SJSA1 (cell line): ENCODE measurements around the gene CAMKK1. TPM values are rescaled to one million over a fixed set of nuclear protein-coding genes. Genes with fewer than 3 reads are reported as not detected.

Experiments used
- DNase-seq, 2 experiments: peaks; one replicate each; pipeline ENCODE4 v3.0.0-alpha.2; 2015 to 2020; ENCODE audit warnings: low spot score in 2 of 2, low read depth in 1 of 2
- H3K27ac ChIP-seq: fragments of 250-450 bp; sonication (Bioruptor Pico); 2 replicates; pipeline ENCODE4 v1.5.1; 2020; ENCODE audit warnings: mild to moderate bottlenecking, moderate library complexity
- H3K27me3 ChIP-seq: fragments of 250-450 bp; sonication (Bioruptor Pico); replicated peaks from 2 replicates; pipeline ENCODE4 v1.5.1; 2020; ENCODE audit warnings: mild to moderate bottlenecking, moderate library complexity
- H3K36me3 ChIP-seq: fragments of 250-450 bp; sonication (Bioruptor Pico); 2 replicates; pipeline ENCODE4 v1.5.1; 2020; ENCODE audit warnings: mild to moderate bottlenecking
- H3K4me1 ChIP-seq: fragments of 250-450 bp; sonication (Bioruptor Pico); replicated peaks from 2 replicates; pipeline ENCODE4 v1.6.1; 2021; ENCODE audit warnings: mild to moderate bottlenecking
- H3K4me3 ChIP-seq: fragments of 250-450 bp; sonication (Bioruptor Pico); 2 replicates; pipeline ENCODE4 v1.5.1; 2020; ENCODE audit warnings: mild to moderate bottlenecking
- H3K9me3 ChIP-seq: fragments of 250-450 bp; sonication (Bioruptor Pico); replicated peaks from 2 replicates; pipeline ENCODE4 v1.5.1; 2020; ENCODE audit warnings: mild to moderate bottlenecking
- total RNA-seq: library from RNA; depleted of rRNA; stranded (reverse); fragments of >200 nt; shearing (Covaris generic); gene quantifications from 2 replicates; pipeline ENCODE4 v1.2.3, GENCODE V29; 2014

CAMKK1 gene
- total RNA-seq, 1 experiment from 2014 or later, result 15.3 TPM

- no peak for DNase-seq
- Histone ChIP-seq H3K27ac (no peak overlapping the region), H3K4me1 (peaks cover 34% of the 10 kb centered on the region), H3K9me3 (no peaks in the 10 kb centered on the region), H3K36me3 (peaks cover 4% of the 10 kb centered on the region), H3K27me3 (no peaks in the 10 kb centered on the region), H3K4me3 (no peak overlapping the region)
Observed at GRCh38 chr17:3896108-3896967, 3.5 kb upstream of the CAMKK1 start.

- Histone ChIP-seq H3K36me3 (peaks cover 6% of the 10 kb centered on the region), H3K9me3 (no peaks in the 10 kb centered on the region), H3K4me1 (peaks cover 44% of the 10 kb centered on the region), H3K27me3 (no peaks in the 10 kb centered on the region), H3K4me3 (no peak overlapping the region), H3K27ac (no peak overlapping the region)
- DNase-seq, result no peak
Observed at GRCh38 chr17:3895354-3895753, 2.5 kb upstream of the CAMKK1 start.

- H3K36me3 ChIP-seq, result peaks cover 6% of the 10 kb centered on the region
- H3K27me3 ChIP-seq, result no peaks in the 10 kb centered on the region
- DNase-seq, result peak in 1 of 2 experiments; percentile 21
Observed at GRCh38 chr17:3894911-3895343, 2.1 kb upstream of the CAMKK1 start.

GRCh38 chr17:3894188-3894587 lies 1.3 kb upstream of the CAMKK1 start:
- DNase-seq, result no peak
- no peaks in the 10 kb centered on the region for H3K9me3 ChIP-seq
- H3K4me3 ChIP-seq, result no peak overlapping the region
- peaks cover 6% of the 10 kb centered on the region for H3K36me3 ChIP-seq
- H3K27me3 ChIP-seq, result no peaks in the 10 kb centered on the region
- H3K27ac ChIP-seq, result no peak overlapping the region
- H3K4me1 ChIP-seq, result peaks cover 54% of the 10 kb centered on the region

More at GRCh38 chr17:3894911-3895343, 2.1 kb upstream of the CAMKK1 start:
- no peaks in the 10 kb centered on the region for H3K9me3 ChIP-seq
- no peak overlapping the region for H3K27ac ChIP-seq
- peaks cover 46% of the 10 kb centered on the region for H3K4me1 ChIP-seq
- no peak overlapping the region for H3K4me3 ChIP-seq

- H3K36me3 ChIP-seq, result peaks cover 11% of the 10 kb centered on the region
- H3K27ac ChIP-seq, result no peak overlapping the region
- H3K4me1 ChIP-seq, result peaks cover 58% of the 10 kb centered on the region
- no peaks in the 10 kb centered on the region for H3K27me3 ChIP-seq
- H3K4me3 ChIP-seq, result peak overlapping the region; percentile 68
- DNase-seq, result no peak
- H3K9me3 ChIP-seq, result no peaks in the 10 kb centered on the region
Observed at GRCh38 chr17:3893720-3894116, 865 bp upstream of the CAMKK1 start.

- Histone ChIP-seq H3K27ac (peak overlapping the region; percentile 67), H3K4me1 (peaks cover 72% of the 10 kb centered on the region), H3K36me3 (peaks cover 14% of the 10 kb centered on the region), H3K4me3 (peak overlapping the region; percentile 68), H3K9me3 (no peaks in the 10 kb centered on the region), H3K27me3 (no peaks in the 10 kb centered on the region)
- peak; percentile 91 to 96 for DNase-seq
Observed at GRCh38 chr17:3892095-3892998, 506 bp downstream of the CAMKK1 start.

GRCh38 chr17:3891626-3892094 lies 1.2 kb downstream of the CAMKK1 start:
- Histone ChIP-seq H3K9me3 (no peaks in the 10 kb centered on the region), H3K4me3 (peak overlapping the region; percentile 68), H3K27ac (peak overlapping the region; percentile 67), H3K4me1 (peaks cover 79% of the 10 kb centered on the region), H3K27me3 (no peaks in the 10 kb centered on the region), H3K36me3 (peaks cover 14% of the 10 kb centered on the region)
- no peak for DNase-seq

- DNase-seq, result no peak
- Histone ChIP-seq H3K27ac (peak overlapping the region; percentile 42), H3K27me3 (no peaks in the 10 kb centered on the region), H3K9me3 (no peaks in the 10 kb centered on the region), H3K36me3 (peaks cover 14% of the 10 kb centered on the region), H3K4me3 (no peak overlapping the region), H3K4me1 (peaks cover 87% of the 10 kb centered on the region)
Observed at GRCh38 chr17:3890878-3891219, 2.0 kb downstream of the CAMKK1 start.

GRCh38 chr17:3890082-3890877 lies 2.6 kb downstream of the CAMKK1 start:
- no peaks in the 10 kb centered on the region for H3K27me3 ChIP-seq
- peaks cover 91% of the 10 kb centered on the region for H3K4me1 ChIP-seq
- peak overlapping the region; percentile 84 for H3K27ac ChIP-seq
- H3K4me3 ChIP-seq, result no peak overlapping the region
- no peaks in the 10 kb centered on the region for H3K9me3 ChIP-seq
- peaks cover 18% of the 10 kb centered on the region for H3K36me3 ChIP-seq
- peak; percentile 98 to 100 for DNase-seq

- H3K36me3 ChIP-seq, result peaks cover 26% of the 10 kb centered on the region
- H3K4me3 ChIP-seq, result no peak overlapping the region
- peaks cover 94% of the 10 kb centered on the region for H3K4me1 ChIP-seq
- H3K27ac ChIP-seq, result peak overlapping the region; percentile 84
- peak in 1 of 2 experiments; percentile 44 for DNase-seq
- no peaks in the 10 kb centered on the region for H3K9me3 ChIP-seq
- no peaks in the 10 kb centered on the region for H3K27me3 ChIP-seq
Observed at GRCh38 chr17:3889325-3890012, 3.4 kb downstream of the CAMKK1 start.

GRCh38 chr17:3888343-3889171 lies 4.3 kb downstream of the CAMKK1 start:
- no peaks in the 10 kb centered on the region for H3K9me3 ChIP-seq
- DNase-seq, result peak; percentile 91 to 94
- peak overlapping the region; percentile 84 for H3K27ac ChIP-seq
- H3K27me3 ChIP-seq, result no peaks in the 10 kb centered on the region
- H3K4me3 ChIP-seq, result no peak overlapping the region
- peaks cover 85% of the 10 kb centered on the region for H3K4me1 ChIP-seq
- H3K36me3 ChIP-seq, result peaks cover 35% of the 10 kb centered on the region

GRCh38 chr17:3887804-3888203 lies 5.0 kb downstream of the CAMKK1 start:
- Histone ChIP-seq H3K4me3 (no peak overlapping the region), H3K27ac (peak overlapping the region; percentile 84), H3K36me3 (peaks cover 43% of the 10 kb centered on the region), H3K4me1 (peaks cover 79% of the 10 kb centered on the region), H3K27me3 (no peaks in the 10 kb centered on the region), H3K9me3 (no peaks in the 10 kb centered on the region)
- no peak for DNase-seq
